ENCODE data around the gene TRIOBP.
A peak's percentile ranks its signal among the peaks of the same experiment; 100 is the strongest.

The TRIOBP gene

GRCh38 chr22:37806409-37807333 is 109.8 kb downstream of the TRIOBP start:
- DNase-seq: no peak

- peak; percentile 89 for DNase-seq
Observed at GRCh38 chr22:37807410-37808293, 110.8 kb downstream of the TRIOBP start, which contains the start of gene GCAT. GCAT (plus strand) TSS chr22:37807934; CDS start chr22:37807968, 34 bp downstream.

DNA sequence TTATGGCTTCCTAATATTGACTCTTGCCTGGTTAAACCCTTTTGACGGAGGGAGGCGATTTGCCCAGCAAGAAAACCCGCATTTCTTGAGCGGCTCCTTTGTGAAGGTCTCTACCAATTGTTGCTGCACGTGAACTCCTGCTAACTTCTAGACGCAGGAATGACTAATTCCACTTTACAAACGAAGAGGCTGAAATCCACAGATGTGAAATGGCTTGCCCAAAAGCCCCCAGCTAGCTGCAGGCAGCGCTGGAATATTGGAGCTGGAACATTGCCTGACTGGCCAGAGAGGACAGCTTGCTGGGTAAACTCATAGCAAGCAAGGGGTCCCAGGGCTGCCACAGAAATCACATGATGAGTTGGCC is 111.4 kb downstream of the TRIOBP start:
- peak; percentile 33 for DNase-seq

DNA sequence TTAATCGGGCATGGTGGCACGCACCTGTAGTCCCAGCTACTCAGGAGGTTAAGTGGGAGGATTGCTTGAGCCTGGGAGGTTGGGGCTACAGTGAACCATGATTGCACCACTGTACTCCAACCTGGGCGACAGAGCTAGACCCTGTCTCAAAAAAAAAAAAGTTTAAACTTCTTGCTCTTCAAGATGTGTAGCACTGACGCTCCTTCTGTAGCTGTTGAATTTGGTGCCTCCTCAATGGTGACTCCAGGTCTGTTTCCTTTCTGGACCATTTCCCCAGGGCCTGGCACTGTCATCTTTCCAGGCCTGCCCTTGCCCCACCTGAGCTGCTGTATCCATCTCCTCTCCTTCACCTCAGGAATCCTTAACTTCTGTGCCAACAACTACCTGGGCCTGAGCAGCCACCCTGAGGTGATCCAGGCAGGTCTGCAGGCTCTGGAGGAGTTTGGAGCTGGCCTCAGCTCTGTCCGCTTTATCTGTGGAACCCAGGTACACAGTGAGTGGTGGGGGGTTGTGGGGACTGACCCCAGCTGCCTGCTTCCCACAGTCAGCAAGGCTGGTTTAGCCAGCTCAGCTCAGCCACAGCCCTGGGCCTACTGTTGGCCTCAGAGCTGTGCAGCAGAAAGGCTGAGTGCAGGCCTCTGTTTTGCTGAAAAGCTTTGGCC is 113.0 kb downstream of the TRIOBP start:
- DNase-seq: no peak

DNA sequence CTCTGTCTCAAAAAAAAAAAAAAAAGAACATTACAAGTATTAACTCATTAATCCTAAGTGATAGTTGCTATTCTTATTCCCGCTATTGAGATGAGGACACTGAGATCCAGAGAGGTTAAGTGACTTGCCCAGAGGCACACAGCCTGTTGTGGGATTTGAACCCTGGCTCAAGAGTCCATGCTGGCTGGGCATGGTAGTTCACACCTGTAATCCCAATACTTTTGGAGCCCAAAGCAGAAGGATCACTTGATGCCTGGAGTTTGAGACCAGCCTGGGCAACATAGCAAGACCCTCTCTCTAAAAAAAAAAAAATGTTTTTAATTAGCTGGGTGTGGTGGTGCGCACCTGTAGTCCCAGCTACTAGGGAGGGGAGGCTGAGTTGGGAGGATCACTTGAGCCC is 115.0 kb downstream of the TRIOBP start:
- no peak for DNase-seq

DNA sequence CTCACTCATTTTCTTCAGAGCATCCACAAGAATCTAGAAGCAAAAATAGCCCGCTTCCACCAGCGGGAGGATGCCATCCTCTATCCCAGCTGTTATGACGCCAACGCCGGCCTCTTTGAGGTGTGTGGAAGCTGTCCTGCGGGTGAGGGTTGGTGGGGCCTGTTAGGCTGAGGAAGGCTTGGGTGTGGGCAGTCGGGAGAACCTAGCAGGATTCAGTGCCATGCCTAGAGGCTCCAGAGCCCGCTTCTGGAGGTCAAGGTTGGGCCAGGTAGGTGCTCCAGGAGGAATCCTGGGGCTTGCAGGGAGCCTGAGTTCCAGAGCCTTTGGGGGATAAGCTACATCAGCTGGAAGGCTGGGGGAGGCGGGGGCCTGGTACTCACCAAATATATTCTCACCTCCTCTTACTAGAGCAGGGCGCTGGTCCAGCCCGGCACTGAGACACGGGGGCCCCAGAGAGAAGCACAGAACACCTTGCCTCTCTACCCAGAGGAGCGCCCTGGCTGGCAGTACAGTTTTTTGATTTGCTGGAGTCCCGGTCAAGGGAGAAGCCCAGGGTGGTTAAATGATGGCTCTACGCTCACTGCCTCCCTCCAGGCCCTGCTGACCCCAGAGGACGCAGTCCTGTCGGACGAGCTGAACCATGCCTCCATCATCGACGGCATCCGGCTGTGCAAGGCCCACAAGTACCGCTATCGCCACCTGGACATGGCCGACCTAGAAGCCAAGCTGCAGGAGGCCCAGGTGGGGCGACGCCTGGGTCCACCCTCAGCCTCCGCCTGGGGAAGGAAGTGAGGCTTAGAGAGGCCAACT is 116.2 kb downstream of the TRIOBP start:
- no peak for DNase-seq

- DNase-seq: no peak
Observed at GRCh38 chr22:37815593-37815992, 118.7 kb downstream of the TRIOBP start.

- DNase-seq: no peak
Observed at GRCh38 chr22:37816543-37817180, 119.8 kb downstream of the TRIOBP start.

GRCh38 chr22:37817705-37818408 is 121.0 kb downstream of the TRIOBP start:
- peak; percentile 61 for DNase-seq

DNA sequence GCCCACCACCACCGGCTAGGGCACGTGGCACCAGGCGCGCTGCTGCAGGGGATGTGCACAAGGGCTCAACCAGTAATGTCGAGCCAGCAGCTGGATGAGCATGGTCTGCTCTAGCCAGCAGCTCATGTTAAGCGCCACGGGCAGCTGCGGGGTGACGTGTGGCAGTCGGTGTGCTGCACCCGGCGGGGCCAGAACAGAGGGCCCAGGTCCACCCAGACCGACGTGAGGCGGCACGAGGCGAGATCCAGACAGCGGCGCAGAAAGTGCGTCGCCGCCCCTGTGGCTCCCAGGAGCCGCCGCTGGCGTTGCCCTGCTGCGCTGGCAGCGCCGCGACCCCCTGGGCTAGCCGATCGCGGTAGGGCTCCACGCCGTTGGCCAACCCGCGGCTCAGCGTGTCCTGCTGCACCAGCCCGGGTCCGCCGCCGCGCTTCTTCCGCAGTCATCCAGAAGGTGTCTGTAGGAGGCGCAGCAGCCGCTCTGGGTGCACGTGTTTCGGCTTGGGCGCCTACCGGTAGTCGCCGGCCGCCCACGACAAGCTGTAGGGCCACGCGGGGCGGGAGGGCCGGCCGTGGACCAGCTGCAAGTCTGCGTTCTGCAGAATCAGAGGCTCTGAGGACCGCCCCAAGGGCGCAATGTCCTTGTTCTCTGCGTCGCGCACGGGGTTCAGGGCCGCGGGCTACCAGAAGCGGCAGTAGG is 121.7 kb downstream of the TRIOBP start:
- DNase-seq: peak; percentile 8

- DNase-seq: no peak
Observed at GRCh38 chr22:37819105-37819433, 122.2 kb downstream of the TRIOBP start.

DNA sequence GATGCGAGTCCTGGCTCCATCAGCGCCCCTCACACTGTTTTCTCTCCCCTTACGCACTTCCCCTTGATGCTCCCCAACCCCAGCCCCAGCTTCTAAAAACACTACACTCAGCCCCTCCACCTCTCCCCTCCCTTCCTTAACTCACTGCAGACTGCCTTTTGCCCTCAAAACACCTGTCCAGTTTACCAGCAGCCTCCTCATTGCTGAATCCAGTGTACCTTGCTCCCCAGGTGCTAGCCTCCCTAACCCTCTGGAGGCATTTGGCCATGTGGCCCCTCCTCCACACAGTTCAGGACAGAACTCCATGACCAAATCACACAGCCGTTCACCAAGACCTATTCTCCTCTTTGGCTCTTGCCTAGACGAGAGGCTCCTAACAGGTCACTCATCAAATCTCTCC is 123.5 kb downstream of the TRIOBP start:
- DNase-seq: no peak

- DNase-seq: no peak
Observed at GRCh38 chr22:37822079-37822833, 125.4 kb downstream of the TRIOBP start.

DNA sequence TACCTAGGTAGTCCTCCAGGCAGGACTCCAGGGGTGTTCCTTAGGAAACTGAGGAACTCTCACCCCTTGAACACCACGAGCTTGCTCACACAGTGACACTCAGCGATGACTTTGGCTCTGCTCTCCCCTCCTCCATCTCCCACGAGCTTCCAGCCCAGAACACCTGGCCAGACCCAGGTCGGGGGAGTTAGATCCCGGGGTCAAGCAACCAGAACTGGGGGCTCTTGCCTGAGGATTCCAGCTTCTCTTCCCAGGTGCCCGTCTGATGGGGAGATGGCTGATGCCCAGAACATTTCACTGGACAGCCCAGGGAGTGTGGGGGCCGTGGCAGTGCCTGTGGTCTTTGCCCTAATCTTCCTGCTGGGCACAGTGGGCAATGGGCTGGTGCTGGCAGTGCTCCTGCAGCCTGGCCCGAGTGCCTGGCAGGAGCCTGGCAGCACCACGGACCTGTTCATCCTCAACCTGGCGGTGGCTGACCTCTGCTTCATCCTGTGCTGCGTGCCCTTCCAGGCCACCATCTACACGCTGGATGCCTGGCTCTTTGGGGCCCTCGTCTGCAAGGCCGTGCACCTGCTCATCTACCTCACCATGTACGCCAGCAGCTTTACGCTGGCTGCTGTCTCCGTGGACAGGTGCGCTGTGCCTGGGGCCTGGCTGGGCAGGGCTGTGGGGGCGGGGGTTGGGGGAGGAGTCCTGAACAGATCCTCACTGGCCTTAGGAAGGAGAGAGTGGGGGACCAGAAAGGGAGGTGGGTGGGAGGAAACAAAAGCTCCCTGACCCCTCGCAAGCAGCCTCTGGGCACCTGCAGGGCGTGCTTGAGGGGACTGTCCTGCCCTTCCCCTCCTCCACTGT is 126.5 kb downstream of the TRIOBP start, which contains the start of gene GALR3:
GALR3 (plus strand) TSS at position 249 of the 852 bp plus-strand sequence; CDS start at position 274, 25 bp downstream.
- DNase-seq: no peak

DNA sequence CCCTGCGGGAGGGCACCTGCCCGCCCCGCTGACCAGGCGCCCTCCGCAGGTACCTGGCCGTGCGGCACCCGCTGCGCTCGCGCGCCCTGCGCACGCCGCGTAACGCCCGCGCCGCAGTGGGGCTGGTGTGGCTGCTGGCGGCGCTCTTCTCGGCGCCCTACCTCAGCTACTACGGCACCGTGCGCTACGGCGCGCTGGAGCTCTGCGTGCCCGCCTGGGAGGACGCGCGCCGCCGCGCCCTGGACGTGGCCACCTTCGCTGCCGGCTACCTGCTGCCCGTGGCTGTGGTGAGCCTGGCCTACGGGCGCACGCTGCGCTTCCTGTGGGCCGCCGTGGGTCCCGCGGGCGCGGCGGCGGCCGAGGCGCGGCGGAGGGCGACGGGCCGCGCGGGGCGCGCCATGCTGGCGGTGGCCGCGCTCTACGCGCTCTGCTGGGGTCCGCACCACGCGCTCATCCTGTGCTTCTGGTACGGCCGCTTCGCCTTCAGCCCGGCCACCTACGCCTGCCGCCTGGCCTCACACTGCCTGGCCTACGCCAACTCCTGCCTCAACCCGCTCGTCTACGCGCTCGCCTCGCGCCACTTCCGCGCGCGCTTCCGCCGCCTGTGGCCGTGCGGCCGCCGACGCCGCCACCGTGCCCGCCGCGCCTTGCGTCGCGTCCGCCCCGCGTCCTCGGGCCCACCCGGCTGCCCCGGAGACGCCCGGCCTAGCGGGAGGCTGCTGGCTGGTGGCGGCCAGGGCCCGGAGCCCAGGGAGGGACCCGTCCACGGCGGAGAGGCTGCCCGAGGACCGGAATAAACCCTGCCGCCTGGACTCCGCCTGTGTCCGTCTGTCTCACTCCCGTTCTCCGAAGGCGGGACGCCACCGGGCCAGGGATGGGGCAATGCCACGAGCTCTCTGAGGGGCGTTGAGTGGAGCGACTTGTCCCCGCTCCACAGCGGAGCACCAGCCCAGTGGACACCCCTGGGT is 128.1 kb downstream of the TRIOBP start:
- DNase-seq: peak; percentile 33

Data from MV-4-11 (cell line).